K562 (cell line): ENCODE results near the gene TXNIP. TPM values are rescaled to one million over a fixed set of nuclear protein-coding genes. Genes with fewer than 3 reads are reported as not detected.

ENCODE experiments used
- ARHGAP35 ChIP-seq: fragments of 450-650 bp; IDR thresholded peaks from 2 replicates; pipeline ENCODE4 v1.6.1; 2018; ENCODE audit not compliant: partially characterized antibody
- CBX8 ChIP-seq: fragments of 200-600 bp; sonication (generic); IDR thresholded peaks from 2 replicates; pipeline ENCODE4 v1.6.1; 2012; ENCODE audit warnings: borderline replicate concordance, mixed run types, low read depth, mild to moderate bottlenecking, moderate library complexity, mixed read lengths, low read length, control low read depth, inconsistent platforms; ENCODE audit not compliant: poor library complexity, severe bottlenecking; ENCODE audit errors: extremely low read depth
- DDX20 ChIP-seq: fragments of 450-650 bp; IDR thresholded peaks from 2 replicates; pipeline ENCODE4 v1.6.1; 2016; ENCODE audit warnings: missing genetic modification characterization, low read depth, mild to moderate bottlenecking, missing compliant biosample characterization, moderate library complexity
- ETS2 ChIP-seq: IDR thresholded peaks from 2 replicates; pipeline ENCODE4 v1.6.1; 2016; ENCODE audit warnings: borderline replicate concordance, missing genetic modification characterization, mild to moderate bottlenecking, moderate library complexity, missing compliant biosample characterization; ENCODE audit not compliant: poor library complexity, severe bottlenecking
- SIN3A ChIP-seq, 2 experiments: fragments of 150-350 bp in 1 of 2; IDR thresholded peaks; 2 replicates each; pipeline ENCODE4 v1.6.1; 2011 to 2016; ENCODE audit warnings: borderline replicate concordance in 2 of 2, low read depth in 2 of 2, low read length in 2 of 2, mild to moderate bottlenecking in 2 of 2, moderate library complexity in 2 of 2; ENCODE audit not compliant: control insufficient read depth in 1 of 2
- YBX1 ChIP-seq: fragments of 450-650 bp; IDR thresholded peaks from 2 replicates; pipeline ENCODE4 v1.7.1; 2016; ENCODE audit warnings: mild to moderate bottlenecking
- ZNF280A ChIP-seq: fragments of 450-650 bp; IDR thresholded peaks from 2 replicates; pipeline ENCODE4 v1.6.1; 2018; ENCODE audit warnings: mild to moderate bottlenecking, low read depth; ENCODE audit not compliant: partially characterized antibody
- ZNF398 ChIP-seq: fragments of 250-450 bp; sonication (Bioruptor Pico); IDR thresholded peaks from 2 replicates; pipeline ENCODE4 v1.8.0; 2021; ENCODE audit warnings: moderate library complexity, mild to moderate bottlenecking, inconsistent platforms
- polyA plus RNA-seq, 8 experiments: library from polyadenylated mRNA; depleted of rRNA in 4 of 8; stranded (reverse) in 5 of 8; unstranded in 3 of 8; fragments of >200 nt; fragmentation: Nextera tagmentation in 2 of 8; fragmentation: Illumina TruSeq in 1 of 8; extraction: Ambion mirVana in 2 of 8; extraction: Trizol in 1 of 8; gene quantifications; 2 replicates each; pipeline versions ENCODE4 v1.2.1 to v1.2.3, GENCODE V29; 2011 to 2014; ENCODE audit warnings: inconsistent platforms in 1 of 8, missing spikeins in 1 of 8
- total RNA-seq, 7 experiments: library from RNA; depleted of rRNA in 6 of 7; stranded (reverse); fragments of >200 nt in 6 of 7; fragmentation: Illumina TruSeq in 2 of 7; extraction: Trizol in 2 of 7; gene quantifications; 2 replicates each; pipeline versions ENCODE4 v1.2.1 to v1.2.3, GENCODE V29; 2011 to 2021; ENCODE audit warnings: low replicate concordance in 1 of 7
- TF ChIP-seq, protein P1 (sequence below): sonication (generic); formaldehyde crosslinking; IDR thresholded peaks from 2 replicates; pipeline ENCODE4 v1.8.0; 2023; ENCODE audit warnings: mild to moderate bottlenecking, missing genetic modification reagents
- TF ChIP-seq, protein P2 (sequence below): fragments of 450-650 bp; IDR thresholded peaks from 2 replicates; pipeline ENCODE4 v1.6.1; 2014; ENCODE audit warnings: low read depth, mild to moderate bottlenecking, moderate library complexity, borderline replicate concordance

Gene TXNIP
- total and polyA plus RNA-seq, 9 of the 15 experiments (the other 6 are each of a cell fraction or from before 2014, with no cell fraction given) = 120 to 499 (median 257) TPM

- peak in 1 of 2 experiments; percentile 82; a peak in 1 of 4 replicates for TF ChIP-seq SIN3A (IDR thresholded peaks at IDR 0.05; ENCODE audit: borderline replicate concordance in 2 of 2, control insufficient read depth in 1 of 2, low read depth in 2 of 2, low read length in 2 of 2)
- no peak for TF ChIP-seq ARHGAP35
- TF ChIP-seq YBX1 = no peak
- no peak for TF ChIP-seq DDX20 (tag)
- TF ChIP-seq, protein P1, sequence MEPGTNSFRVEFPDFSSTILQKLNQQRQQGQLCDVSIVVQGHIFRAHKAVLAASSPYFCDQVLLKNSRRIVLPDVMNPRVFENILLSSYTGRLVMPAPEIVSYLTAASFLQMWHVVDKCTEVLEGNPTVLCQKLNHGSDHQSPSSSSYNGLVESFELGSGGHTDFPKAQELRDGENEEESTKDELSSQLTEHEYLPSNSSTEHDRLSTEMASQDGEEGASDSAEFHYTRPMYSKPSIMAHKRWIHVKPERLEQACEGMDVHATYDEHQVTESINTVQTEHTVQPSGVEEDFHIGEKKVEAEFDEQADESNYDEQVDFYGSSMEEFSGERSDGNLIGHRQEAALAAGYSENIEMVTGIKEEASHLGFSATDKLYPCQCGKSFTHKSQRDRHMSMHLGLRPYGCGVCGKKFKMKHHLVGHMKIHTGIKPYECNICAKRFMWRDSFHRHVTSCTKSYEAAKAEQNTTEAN (CRISPR knock-in tag) = no peak
- TF ChIP-seq ZNF280A = no peak
- no peak for TF ChIP-seq CBX8
- TF ChIP-seq ETS2 = no peak
- TF ChIP-seq, protein P2, sequence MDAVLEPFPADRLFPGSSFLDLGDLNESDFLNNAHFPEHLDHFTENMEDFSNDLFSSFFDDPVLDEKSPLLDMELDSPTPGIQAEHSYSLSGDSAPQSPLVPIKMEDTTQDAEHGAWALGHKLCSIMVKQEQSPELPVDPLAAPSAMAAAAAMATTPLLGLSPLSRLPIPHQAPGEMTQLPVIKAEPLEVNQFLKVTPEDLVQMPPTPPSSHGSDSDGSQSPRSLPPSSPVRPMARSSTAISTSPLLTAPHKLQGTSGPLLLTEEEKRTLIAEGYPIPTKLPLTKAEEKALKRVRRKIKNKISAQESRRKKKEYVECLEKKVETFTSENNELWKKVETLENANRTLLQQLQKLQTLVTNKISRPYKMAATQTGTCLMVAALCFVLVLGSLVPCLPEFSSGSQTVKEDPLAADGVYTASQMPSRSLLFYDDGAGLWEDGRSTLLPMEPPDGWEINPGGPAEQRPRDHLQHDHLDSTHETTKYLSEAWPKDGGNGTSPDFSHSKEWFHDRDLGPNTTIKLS = no peak
- TF ChIP-seq ZNF398 (CRISPR knock-in tag) = no peak
Measured at GRCh38 chr1:145964328-145965118, 31.9 kb downstream of the TXNIP start, which contains the start of the genes ANKRD34A and POLR3GL (continued).
